Uterus (tissue), 4 donors: ENCODE data around the gene TMEM238L. TPM values are rescaled to one million over a fixed set of nuclear protein-coding genes. Genes with fewer than 3 reads are reported as not detected.

ENCODE experiments used
- DNase-seq, 2 donors: peaks; one replicate each; pipeline ENCODE4 v3.0.0-alpha.2; 2019 to 2020
- H3K27ac ChIP-seq, 2 donors: fragments of 200-600 bp; sonication (generic); 1 replicate in 1 of 2; 2 replicates in 1 of 2; pipeline ENCODE4 v1.5.1; 2016 to 2018
- H3K27me3 ChIP-seq, 2 donors: fragments of 200-600 bp; sonication (generic); one replicate each; pipeline ENCODE4 v1.5.1; 2018 to 2019; ENCODE audit warnings: control low read depth in 1 of 2
- H3K36me3 ChIP-seq, 2 donors: fragments of 200-600 bp; sonication (generic); one replicate each; pipeline ENCODE4 v1.5.1; 2019; ENCODE audit warnings: control low read depth in 1 of 2
- H3K4me1 ChIP-seq, 2 donors: fragments of 200-600 bp; sonication (generic); one replicate each; pipeline ENCODE4 v1.5.1; 2018 to 2019; ENCODE audit warnings: control low read depth in 1 of 2
- H3K4me3 ChIP-seq, 2 donors: fragments of 200-600 bp; sonication (generic); 1 replicate in 1 of 2; 2 replicates in 1 of 2; pipeline ENCODE4 v1.5.1; 2018 to 2019; ENCODE audit warnings: mild to moderate bottlenecking in 1 of 2
- H3K9me3 ChIP-seq, 2 donors: fragments of 200-600 bp; sonication (generic); one replicate each; pipeline ENCODE4 v1.5.1; 2019; ENCODE audit warnings: control low read depth in 1 of 2
- POLR2A ChIP-seq, 2 donors: fragments of 450-650 bp; IDR thresholded peaks; one replicate each; pipeline ENCODE4 v1.6.1; 2016; ENCODE audit warnings: antibody characterized with exemption in 2 of 2, mild to moderate bottlenecking in 1 of 2, moderate library complexity in 1 of 2
- intact Hi-C: fragments of 100-400 bp; cut with DNase I; formaldehyde crosslinking; loops from one replicate; pipeline ENCODE4 v1.15.1; 2023; ENCODE audit warnings: low total_unique reads
- total RNA-seq, 4 donors: library from RNA; depleted of rRNA in 3 of 4; stranded (reverse); fragments of >200 nt in 3 of 4; gene quantifications; one replicate each; pipeline versions ENCODE4 v1.1.0 to v1.2.4, GENCODE V29; 2014 to 2023
- TF ChIP-seq, protein P1 (sequence below), 4 experiments: fragments of 200-600 bp in 2 of 4; fragments of 450-650 bp in 2 of 4; sonication (generic) in 2 of 4; IDR thresholded peaks; one replicate each; pipeline ENCODE4 v1.5.1; 2016 to 2019; ENCODE audit warnings: antibody characterized with exemption in 4 of 4, mild to moderate bottlenecking in 2 of 4, moderate library complexity in 1 of 4
- donor health status: DM: yes; HTN: yes; CAD: no.

The TMEM238L gene
- total RNA-seq, 4 donors from 2014 or later, result not detected

- intact Hi-C loops, result no loop called here
- Histone ChIP-seq H3K36me3 (no peaks in the 10 kb centered on the region), H3K27ac (no peak overlapping the region), H3K4me1 (no peaks in the 10 kb centered on the region), H3K27me3 (no peaks in the 10 kb centered on the region), H3K9me3 (no peaks in the 10 kb centered on the region), H3K4me3 (no peak overlapping the region)
- no peak for DNase-seq
- TF ChIP-seq POLR2A (IDR thresholded peaks at IDR 0.05), result no peak
- TF ChIP-seq, protein P1, sequence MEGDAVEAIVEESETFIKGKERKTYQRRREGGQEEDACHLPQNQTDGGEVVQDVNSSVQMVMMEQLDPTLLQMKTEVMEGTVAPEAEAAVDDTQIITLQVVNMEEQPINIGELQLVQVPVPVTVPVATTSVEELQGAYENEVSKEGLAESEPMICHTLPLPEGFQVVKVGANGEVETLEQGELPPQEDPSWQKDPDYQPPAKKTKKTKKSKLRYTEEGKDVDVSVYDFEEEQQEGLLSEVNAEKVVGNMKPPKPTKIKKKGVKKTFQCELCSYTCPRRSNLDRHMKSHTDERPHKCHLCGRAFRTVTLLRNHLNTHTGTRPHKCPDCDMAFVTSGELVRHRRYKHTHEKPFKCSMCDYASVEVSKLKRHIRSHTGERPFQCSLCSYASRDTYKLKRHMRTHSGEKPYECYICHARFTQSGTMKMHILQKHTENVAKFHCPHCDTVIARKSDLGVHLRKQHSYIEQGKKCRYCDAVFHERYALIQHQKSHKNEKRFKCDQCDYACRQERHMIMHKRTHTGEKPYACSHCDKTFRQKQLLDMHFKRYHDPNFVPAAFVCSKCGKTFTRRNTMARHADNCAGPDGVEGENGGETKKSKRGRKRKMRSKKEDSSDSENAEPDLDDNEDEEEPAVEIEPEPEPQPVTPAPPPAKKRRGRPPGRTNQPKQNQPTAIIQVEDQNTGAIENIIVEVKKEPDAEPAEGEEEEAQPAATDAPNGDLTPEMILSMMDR (IDR thresholded peaks at IDR 0.05), result no peak
Observed at GRCh38 chr17:10838682-10839081, 34.8 kb upstream of the TMEM238L start.

- H3K27me3 ChIP-seq, result no peaks in the 10 kb centered on the region
- no peaks in the 10 kb centered on the region for H3K36me3 ChIP-seq
- H3K27ac ChIP-seq, result no peak within 1 kb of the TSS
- DNase-seq, result no peak
- TF ChIP-seq, protein P1 (IDR thresholded peaks at IDR 0.05), result no peak
- no peaks in the 10 kb centered on the region for H3K4me1 ChIP-seq
- H3K4me3 ChIP-seq, result no peak within 1 kb of the TSS
- no peaks in the 10 kb centered on the region for H3K9me3 ChIP-seq
- intact Hi-C loops, result no loop called here
Observed at GRCh38 chr17:10837921-10838320, 34.0 kb upstream of the TMEM238L start, which contains the start of gene PIRT. Gene PIRT (minus strand): TSS chr17:10838087. CDS start chr17:10825645, 12,442 bp downstream.

GRCh38 chr17:10836966-10837590 lies 33.2 kb upstream of the TMEM238L start:
- H3K27me3 ChIP-seq, result no peaks in the 10 kb centered on the region
- no peak overlapping the region for H3K4me3 ChIP-seq
- H3K9me3 ChIP-seq, result no peaks in the 10 kb centered on the region
- no peak for TF ChIP-seq POLR2A (IDR thresholded peaks at IDR 0.05)
- TF ChIP-seq, protein P1 (IDR thresholded peaks at IDR 0.05), result no peak
- H3K27ac ChIP-seq, result no peak overlapping the region
- DNase-seq, result no peak
- H3K36me3 ChIP-seq, result no peaks in the 10 kb centered on the region
- H3K4me1 ChIP-seq, result no peaks in the 10 kb centered on the region
- intact Hi-C loops, result no loop called here

GRCh38 chr17:10836145-10836544 lies 32.2 kb upstream of the TMEM238L start:
- Histone ChIP-seq H3K27me3 (no peaks in the 10 kb centered on the region), H3K4me3 (no peak overlapping the region), H3K4me1 (no peaks in the 10 kb centered on the region), H3K9me3 (no peaks in the 10 kb centered on the region), H3K36me3 (no peaks in the 10 kb centered on the region), H3K27ac (no peak overlapping the region)
- DNase-seq, result no peak
- intact Hi-C loops, result no loop called here
- no peak for TF ChIP-seq POLR2A (IDR thresholded peaks at IDR 0.05)
- TF ChIP-seq, protein P1 (IDR thresholded peaks at IDR 0.05), result no peak

DNA sequence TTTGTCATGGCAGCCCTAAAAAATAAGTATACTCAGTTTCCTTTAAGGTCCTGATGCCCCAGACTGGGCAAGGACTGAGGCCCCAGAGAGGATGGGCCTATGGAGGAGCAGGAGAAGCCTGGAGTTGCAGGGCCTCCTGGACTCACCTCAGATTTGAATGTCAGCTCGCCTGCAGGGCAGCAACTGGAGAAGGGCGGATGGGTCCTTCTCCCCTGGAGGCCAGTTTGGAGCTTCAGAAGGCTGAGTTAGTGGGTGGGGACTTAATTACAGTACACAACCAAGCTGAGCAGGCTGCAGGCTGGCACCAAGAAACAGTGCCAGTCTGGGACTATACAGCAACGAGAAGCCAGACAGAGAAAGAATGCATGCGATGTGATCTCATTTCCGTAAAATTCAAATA lies 27.8 kb upstream of the TMEM238L start:
- DNase-seq, result no peak
- no peaks in the 10 kb centered on the region for H3K36me3 ChIP-seq
- TF ChIP-seq POLR2A (IDR thresholded peaks at IDR 0.05), result no peak
- TF ChIP-seq, protein P1 (IDR thresholded peaks at IDR 0.05), result no peak
- no peaks in the 10 kb centered on the region for H3K4me1 ChIP-seq
- H3K9me3 ChIP-seq, result no peaks in the 10 kb centered on the region
- H3K27me3 ChIP-seq, result no peaks in the 10 kb centered on the region
- intact Hi-C loops, result no loop called here
- H3K4me3 ChIP-seq, result no peak overlapping the region
- no peak overlapping the region for H3K27ac ChIP-seq
